GM18502 (cell line): ENCODE data around the gene NR2F1.

Experiments
- ATAC-seq: cut with Tn5 transposase; IDR thresholded peaks from one replicate; pipeline ENCODE4 v1.9.1; 2021; ENCODE audit warnings: mild to moderate bottlenecking; ENCODE audit not compliant: unreplicated experiment, poor library complexity

NR2F1 gene

GRCh38 chr5:93602241-93603077 lies 19.4 kb downstream of the NR2F1 start:
- ATAC-seq, result no peak

DNA sequence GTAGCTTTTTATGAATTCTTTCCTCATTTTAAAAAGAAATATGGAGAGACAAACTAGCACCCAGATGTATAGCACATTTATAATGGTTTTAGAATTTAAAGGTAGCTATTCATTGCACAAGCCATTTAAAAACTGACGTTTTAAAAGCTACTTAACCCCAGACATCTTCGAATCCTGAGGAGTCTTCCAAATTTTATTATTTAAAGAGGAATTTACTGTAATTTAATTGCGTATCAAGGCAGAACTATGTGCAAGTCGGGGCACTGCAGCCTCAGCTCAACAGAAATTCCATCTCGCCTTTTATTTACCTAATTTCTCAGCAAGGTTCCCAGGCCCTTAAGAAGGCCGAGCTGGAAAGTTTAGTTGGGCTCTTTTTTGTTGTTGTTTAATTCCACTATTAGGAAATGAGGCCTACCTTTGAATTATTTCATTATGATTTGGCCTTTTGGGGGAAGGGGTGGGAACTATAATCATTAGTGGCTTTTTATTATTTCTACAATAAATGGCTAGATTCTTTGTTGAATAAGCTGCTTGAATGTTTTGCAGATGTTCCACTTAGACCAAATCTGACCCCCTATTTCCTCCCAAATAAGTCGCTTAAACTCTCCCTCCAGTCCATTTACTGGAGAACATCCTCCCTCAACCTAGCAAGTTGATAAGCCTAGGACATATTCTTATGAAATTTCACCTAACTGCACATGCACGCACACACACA lies 20.2 kb downstream of the NR2F1 start:
- no peak for ATAC-seq

DNA sequence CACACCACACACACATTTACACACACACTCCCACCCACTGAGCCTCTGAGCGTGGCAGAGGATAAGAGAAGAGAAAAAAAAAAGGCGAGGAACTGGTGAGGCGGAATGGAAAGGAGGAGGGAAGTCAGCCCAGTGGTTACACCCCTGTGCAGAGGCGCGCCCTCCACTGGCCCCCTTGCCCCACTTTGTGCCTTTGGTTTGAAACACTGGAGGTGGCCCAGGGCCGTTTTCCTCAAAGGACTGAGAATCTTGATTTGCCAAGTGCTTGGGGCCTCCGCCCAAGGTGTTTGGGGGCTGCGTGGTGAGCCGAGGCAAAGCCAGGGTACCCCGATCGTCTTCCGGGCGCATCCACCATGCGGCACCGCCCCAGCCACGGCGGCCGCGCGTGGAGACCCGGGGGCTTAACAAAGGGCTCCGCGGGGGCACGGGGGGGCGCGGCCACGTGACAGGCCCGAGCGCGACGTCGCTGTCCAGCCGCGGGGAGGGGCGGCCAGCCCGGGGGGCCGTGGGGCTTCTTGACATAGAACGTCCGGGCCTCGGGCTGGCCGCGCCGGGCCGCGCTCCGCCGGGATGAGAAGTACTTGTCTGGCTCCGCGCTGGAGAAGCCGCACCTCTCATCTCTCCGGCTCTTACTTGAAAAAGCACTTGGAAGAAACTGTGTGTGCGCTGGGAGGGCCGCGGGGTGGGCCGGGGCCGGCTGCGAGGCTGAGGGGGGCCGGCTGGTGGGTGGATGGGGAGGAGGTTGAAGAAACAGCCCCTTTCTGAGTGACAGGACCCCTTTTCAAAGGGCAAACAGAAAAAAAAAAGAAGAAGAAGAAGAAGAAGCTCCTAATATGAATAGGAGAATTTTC lies 21.0 kb downstream of the NR2F1 start:
- ATAC-seq, result no peak

GRCh38 chr5:93604644-93605515 lies 21.9 kb downstream of the NR2F1 start:
- no peak for ATAC-seq

GRCh38 chr5:93606382-93606752 lies 23.3 kb downstream of the NR2F1 start:
- no peak for ATAC-seq

DNA sequence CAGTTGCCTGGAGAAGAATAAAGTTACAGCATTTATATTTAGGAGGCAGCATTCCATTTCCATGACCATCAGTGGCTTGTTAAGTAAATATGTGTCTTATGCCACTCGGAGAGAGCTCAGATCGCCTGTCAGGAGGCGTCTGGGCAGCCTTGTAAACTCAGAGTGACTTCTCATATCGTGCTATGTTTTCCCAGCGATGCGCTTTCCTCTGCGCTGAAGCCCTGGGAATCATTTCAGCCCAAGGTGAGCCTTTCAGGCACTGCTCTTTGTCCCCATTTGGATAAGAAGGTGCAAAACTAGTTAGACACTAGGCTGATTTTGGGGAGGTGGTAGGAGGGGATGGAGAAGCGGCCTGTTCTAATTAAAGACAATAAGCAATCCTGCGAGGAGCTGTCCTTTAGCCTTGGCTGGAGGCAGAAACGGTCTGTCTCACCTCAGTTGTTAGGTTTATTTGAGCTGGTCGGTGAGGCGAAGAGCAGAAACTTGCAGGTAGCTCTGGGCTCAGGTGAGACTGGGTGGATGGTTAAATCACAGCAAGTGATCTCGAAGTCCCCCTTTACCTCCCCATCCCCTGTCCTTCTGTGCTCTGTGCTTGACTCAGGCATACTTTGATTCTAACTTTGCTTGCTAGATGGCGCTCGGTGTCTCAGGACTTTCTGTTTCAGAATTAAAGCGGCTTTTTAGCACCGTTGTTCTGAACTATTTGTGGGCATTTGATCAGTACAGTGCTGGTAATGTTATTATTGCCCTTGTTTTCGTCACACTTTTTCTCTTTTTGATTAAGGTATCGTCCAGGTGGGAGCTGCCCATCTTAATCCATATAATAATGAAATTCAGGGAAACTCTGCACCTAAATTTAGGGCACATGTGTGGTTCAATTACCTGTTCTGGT lies 24.6 kb downstream of the NR2F1 start:
- peak; percentile 90 for ATAC-seq

DNA sequence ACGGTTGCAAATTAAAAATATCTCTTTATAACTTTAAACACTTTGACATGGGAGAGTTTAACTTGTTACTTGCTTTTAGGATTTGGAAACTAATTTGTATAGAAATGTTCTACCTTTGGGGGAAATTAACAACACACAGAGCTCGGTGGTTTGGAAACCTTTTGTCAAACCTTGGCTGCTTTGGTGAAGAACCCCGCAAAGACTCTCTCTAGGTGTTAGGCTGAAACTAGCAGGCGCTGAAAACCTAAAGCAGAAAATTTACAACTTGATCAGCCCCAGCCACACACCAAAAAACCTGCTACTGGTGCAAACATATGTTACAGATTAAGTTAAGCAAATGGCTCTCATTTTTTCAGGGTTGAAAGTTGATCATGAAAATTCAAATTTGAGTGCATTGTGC lies 25.8 kb downstream of the NR2F1 start:
- no peak for ATAC-seq

DNA sequence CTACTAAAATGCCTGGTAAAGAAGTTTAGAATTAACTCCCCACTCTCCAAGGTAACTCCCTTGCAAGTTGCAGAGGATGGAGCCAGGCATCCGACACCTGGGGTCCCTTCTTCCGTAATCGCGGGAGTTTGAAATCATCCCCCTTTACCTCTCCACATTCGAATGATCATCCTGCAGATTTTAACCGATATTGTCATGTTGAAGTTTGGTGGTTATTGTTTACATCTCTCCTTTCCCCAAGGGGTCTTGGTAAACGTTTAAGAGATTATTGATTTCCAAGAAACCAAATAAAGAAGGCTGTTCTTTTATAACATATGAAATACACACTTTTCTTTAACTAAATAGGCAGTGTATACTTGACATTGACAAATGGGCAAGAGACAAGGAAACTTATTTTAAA lies 26.7 kb downstream of the NR2F1 start:
- no peak for ATAC-seq

- ATAC-seq, result no peak
Measured at GRCh38 chr5:93610581-93611272, 27.7 kb downstream of the NR2F1 start.

DNA sequence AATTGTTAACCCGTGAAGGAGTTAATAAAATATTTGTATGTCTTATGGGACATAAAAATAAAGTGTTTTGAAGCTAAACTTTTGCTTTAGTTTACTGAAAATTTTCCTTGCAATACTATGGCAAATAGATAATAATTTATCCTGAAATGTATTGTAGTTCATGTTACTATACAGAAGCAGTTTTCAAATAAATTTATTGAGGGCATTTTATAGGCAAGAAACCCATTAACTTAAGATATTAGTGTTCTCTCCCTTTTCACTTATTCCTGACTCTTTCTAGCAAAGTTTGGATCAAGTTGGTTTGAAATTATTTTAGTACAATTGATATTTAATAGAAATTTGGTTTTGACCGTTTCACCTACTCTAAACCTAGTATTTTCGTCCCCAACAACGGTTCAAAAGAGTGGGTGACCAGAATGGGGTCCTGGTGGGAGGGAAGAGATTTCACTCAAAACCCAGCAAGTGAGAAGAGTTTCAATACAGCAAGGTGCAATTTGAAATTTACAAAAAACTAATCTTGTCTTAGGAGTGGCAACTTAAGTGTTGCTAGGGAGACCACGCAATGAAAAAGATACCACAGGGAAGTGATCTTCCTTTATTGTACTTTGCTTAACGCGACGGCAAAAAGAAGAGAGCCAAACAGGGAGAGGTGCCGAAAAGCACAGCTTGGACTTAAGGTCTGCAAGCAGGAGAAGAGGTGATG lies 28.4 kb downstream of the NR2F1 start:
- ATAC-seq, result no peak

DNA sequence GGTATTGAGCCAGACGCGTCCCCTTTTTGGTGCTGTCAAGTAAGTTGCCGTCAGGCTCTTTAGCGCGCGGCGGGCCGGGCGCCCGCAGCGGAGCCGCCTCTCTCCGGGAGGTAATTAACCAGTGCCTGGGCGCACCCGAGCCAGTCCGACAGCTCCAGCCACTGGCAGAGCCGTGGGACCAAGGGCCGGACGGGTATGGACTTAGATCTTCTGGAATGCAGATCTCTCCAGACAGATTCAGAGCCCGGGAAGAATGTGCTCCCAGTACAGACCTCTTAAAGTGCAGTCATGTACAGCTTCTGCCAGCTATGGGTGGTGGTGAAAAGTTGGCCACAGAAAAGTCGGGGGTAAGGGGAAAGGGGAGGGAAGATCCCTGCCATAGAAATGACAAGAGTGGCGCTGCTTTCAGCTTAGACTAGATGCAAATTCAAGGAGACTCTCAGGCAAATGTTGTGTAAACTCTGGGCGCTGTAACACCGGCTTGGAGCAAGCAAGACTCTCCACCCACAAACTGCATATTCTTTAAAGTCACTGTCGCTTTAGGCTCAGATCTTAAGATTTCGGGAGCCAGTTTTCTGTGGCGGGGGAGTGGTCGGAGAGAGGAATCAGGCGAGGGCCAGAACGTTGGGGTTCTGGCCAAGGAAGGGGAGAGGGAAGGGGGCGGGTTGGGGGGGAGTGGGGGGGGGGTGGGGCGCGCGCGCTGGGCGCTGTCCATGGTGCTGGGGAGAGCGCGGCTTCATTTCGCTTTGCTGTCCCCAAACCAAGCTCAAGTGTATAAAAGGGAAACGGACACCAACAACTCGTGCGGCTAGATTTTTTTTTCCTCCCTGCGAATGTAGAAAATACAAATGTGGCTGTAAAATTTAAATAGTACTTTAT lies 29.2 kb downstream of the NR2F1 start:
- no peak for ATAC-seq

DNA sequence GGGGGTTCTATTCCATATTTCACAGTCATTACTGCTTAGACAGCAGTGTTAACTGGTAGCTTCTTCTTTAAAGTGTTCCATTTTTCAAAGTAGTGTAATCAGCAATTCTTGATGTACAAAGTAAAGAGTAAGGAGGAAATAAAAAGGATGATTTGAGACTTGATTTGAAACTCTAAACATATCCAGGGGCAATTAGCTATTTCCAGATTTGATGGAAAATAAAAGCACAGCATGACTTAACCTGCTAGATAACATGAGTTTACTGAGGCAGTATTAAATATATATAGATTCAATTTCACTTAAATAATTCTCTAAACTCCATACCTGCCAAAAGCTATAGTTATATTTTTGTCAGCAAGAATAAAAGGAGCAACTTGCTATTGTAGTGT lies 29.8 kb downstream of the NR2F1 start:
- no peak for ATAC-seq

- ATAC-seq, result no peak
Measured at GRCh38 chr5:93616538-93617174, 33.6 kb downstream of the NR2F1 start.

DNA sequence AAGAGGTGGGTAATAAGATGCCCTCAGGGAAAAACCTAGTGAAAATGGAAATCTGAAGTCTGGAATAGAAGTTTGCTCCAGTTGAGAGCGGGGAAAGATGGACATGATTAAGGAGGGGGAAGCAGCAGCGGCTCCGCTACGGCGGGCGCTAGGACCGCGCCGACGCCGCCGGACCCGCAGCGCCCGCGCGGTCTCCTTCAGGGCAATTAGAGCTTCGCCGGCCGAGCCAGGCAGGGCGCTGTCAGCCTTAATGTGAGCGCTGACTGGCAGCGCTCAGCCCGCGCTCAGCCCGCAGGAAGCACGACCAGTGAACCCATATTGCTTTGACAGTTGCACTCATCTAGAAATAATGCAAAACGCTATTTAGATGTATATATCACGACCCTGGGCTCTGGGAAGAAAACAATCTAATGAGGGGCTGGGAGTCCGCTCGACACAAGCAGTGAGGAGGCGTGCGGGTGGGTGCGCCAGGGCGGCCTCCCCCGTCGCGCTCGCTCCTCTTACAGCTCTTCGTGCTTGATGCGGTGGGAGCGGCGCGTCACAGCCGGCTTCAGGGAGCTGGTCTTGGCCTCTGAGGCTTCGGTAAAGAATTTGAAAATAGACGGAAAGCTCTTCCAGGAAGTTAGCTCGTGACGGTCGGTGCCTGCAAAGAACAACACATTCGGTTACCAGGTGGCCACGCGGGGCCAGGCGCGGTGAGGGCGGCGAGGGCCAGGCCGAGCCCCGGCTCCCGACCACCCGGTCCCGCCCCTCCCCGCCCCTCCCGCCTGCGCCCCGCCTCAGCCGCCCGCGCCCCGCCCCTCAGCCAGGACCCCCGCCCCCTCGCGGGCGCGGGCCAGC lies 37.7 kb downstream of the NR2F1 start:
- ATAC-seq, result peak; percentile 99

- no peak for ATAC-seq
Measured at GRCh38 chr5:93621327-93621798, 38.3 kb downstream of the NR2F1 start.
